K562 (cell line): ENCODE measurements around the gene ADGRB2. TPM values are rescaled to one million over a fixed set of nuclear protein-coding genes. Genes with fewer than 3 reads are reported as not detected.

Source experiments
- BCOR ChIP-seq: fragments of 450-650 bp; IDR thresholded peaks from 2 replicates; pipeline ENCODE4 v1.6.1; 2016
- CBFA2T2 ChIP-seq: fragments of 450-650 bp; conservative IDR thresholded peaks from 2 replicates; pipeline ENCODE4 v1.6.1; 2017; ENCODE audit warnings: mild to moderate bottlenecking
- CHCHD3 ChIP-seq: fragments of 250-450 bp; sonication (Bioruptor Pico); IDR thresholded peaks from 2 replicates; pipeline ENCODE4 v2.1.2; 2022; ENCODE audit warnings: mild to moderate bottlenecking
- EWSR1 ChIP-seq: fragments of 450-650 bp; IDR thresholded peaks from 2 replicates; pipeline ENCODE4 v1.6.1; 2018; ENCODE audit warnings: borderline replicate concordance, mild to moderate bottlenecking, low read depth, moderate library complexity; ENCODE audit not compliant: partially characterized antibody
- FOXA1 ChIP-seq: fragments of 450-650 bp; IDR thresholded peaks from 2 replicates; pipeline ENCODE4 v1.6.1; 2016; ENCODE audit warnings: mild to moderate bottlenecking, borderline replicate concordance
- MCM7 ChIP-seq, 2 experiments: fragments of 450-650 bp; IDR thresholded peaks; 2 replicates each; pipeline ENCODE4 v1.6.1; 2016 to 2018
- MTA2 ChIP-seq: fragments of 450-650 bp; IDR thresholded peaks from 2 replicates; pipeline ENCODE4 v1.6.1; 2016; ENCODE audit warnings: low read depth
- NR2C1 ChIP-seq, 2 experiments: fragments of 450-650 bp; IDR thresholded peaks; 2 replicates each; pipeline ENCODE4 v1.6.1; 2017; ENCODE audit warnings: mild to moderate bottlenecking in 2 of 2, antibody characterized with exemption in 1 of 2, inconsistent platforms in 1 of 2, missing compliant biosample characterization in 1 of 2, missing genetic modification characterization in 1 of 2
- NRF1 ChIP-seq, 2 experiments: fragments of 450-650 bp; IDR thresholded peaks in 1 of 2; conservative IDR thresholded peaks in 1 of 2; 2 replicates each; pipeline ENCODE4 v1.6.1; 2014; ENCODE audit warnings: mild to moderate bottlenecking in 2 of 2
- PRPF4 ChIP-seq: fragments of 200-400 bp; formaldehyde crosslinking; IDR thresholded peaks from one replicate; pipeline ENCODE4 v1.6.1; 2017; ENCODE audit warnings: low read length, low read depth, mild to moderate bottlenecking; ENCODE audit not compliant: insufficient read depth, poor library complexity, severe bottlenecking
- PTRF ChIP-seq: fragments of 450-650 bp; IDR thresholded peaks from 2 replicates; pipeline ENCODE4 v1.6.1; 2016; ENCODE audit warnings: mild to moderate bottlenecking, missing genetic modification characterization, missing compliant biosample characterization
- RBM25 ChIP-seq: fragments of 200-400 bp; formaldehyde crosslinking; IDR thresholded peaks from 2 replicates; pipeline ENCODE4 v1.6.1; 2018; ENCODE audit warnings: low read length, low read depth, moderate library complexity; ENCODE audit not compliant: severe bottlenecking
- SMARCE1 ChIP-seq: fragments of 450-650 bp; IDR thresholded peaks from 2 replicates; pipeline ENCODE4 v1.7.1; 2016; ENCODE audit warnings: mild to moderate bottlenecking
- THRAP3 ChIP-seq: fragments of 450-650 bp; IDR thresholded peaks from 2 replicates; pipeline ENCODE4 v1.6.1; 2016; ENCODE audit warnings: mild to moderate bottlenecking, inconsistent platforms, borderline replicate concordance
- XRCC5 ChIP-seq: fragments of 200-400 bp; formaldehyde crosslinking; IDR thresholded peaks from 2 replicates; pipeline ENCODE4 v1.6.1; 2017; ENCODE audit warnings: low read depth, mild to moderate bottlenecking, low read length
- YY1 ChIP-seq, 3 experiments: IDR thresholded peaks; 2 replicates each; pipeline ENCODE4 v1.6.1; 2011; ENCODE audit warnings: low read length in 2 of 3, mild to moderate bottlenecking in 2 of 3, moderate library complexity in 2 of 3, borderline replicate concordance in 1 of 3, control low read depth in 1 of 3, low read depth in 1 of 3; ENCODE audit not compliant: insufficient read depth in 3 of 3, insufficient replicate concordance in 2 of 3, control insufficient read depth in 1 of 3, insufficient read length in 1 of 3; ENCODE audit errors: extremely low read depth in 1 of 3
- ZC3H4 ChIP-seq: sonication (generic); formaldehyde crosslinking; IDR thresholded peaks from 2 replicates; pipeline ENCODE4 v1.9.0; 2021; ENCODE audit warnings: missing genetic modification reagents, borderline replicate concordance
- ZNF140 ChIP-seq: fragments of 250-450 bp; sonication (Bioruptor Pico); IDR thresholded peaks from 2 replicates; pipeline ENCODE4 v1.8.0; 2021; ENCODE audit warnings: moderate library complexity, mild to moderate bottlenecking, inconsistent platforms
- ZNF354B ChIP-seq: fragments of 250-450 bp; sonication (Bioruptor Pico); IDR thresholded peaks from 2 replicates; pipeline ENCODE4 v1.4.0; 2020
- polyA plus RNA-seq, 8 experiments: library from polyadenylated mRNA; depleted of rRNA in 4 of 8; stranded (reverse) in 5 of 8; unstranded in 3 of 8; fragments of >200 nt; fragmentation: Nextera tagmentation in 2 of 8; fragmentation: Illumina TruSeq in 1 of 8; extraction: Ambion mirVana in 2 of 8; extraction: Trizol in 1 of 8; gene quantifications; 2 replicates each; pipeline versions ENCODE4 v1.2.1 to v1.2.3, GENCODE V29; 2011 to 2014; ENCODE audit warnings: inconsistent platforms in 1 of 8, missing spikeins in 1 of 8
- total RNA-seq, 7 experiments: library from RNA; depleted of rRNA in 6 of 7; stranded (reverse); fragments of >200 nt in 6 of 7; fragmentation: Illumina TruSeq in 2 of 7; extraction: Trizol in 2 of 7; gene quantifications; 2 replicates each; pipeline versions ENCODE4 v1.2.1 to v1.2.3, GENCODE V29; 2011 to 2021; ENCODE audit warnings: low replicate concordance in 1 of 7
- TF ChIP-seq, protein P1 (sequence below): fragments of 450-650 bp; IDR thresholded peaks from 2 replicates; pipeline ENCODE4 v1.6.1; 2018; ENCODE audit warnings: mild to moderate bottlenecking, low read depth; ENCODE audit not compliant: partially characterized antibody
- TF ChIP-seq, protein P2 (sequence below): fragments of 250-450 bp; sonication (Bioruptor Pico); IDR thresholded peaks from 2 replicates; pipeline ENCODE4 v1.6.1; 2021; ENCODE audit warnings: mild to moderate bottlenecking
- TF ChIP-seq, protein P3 (sequence below): fragments of 450-650 bp; IDR thresholded peaks from 2 replicates; pipeline ENCODE4 v1.6.1; 2016; ENCODE audit warnings: antibody characterized with exemption
- TF ChIP-seq, protein P4 (sequence below): sonication (generic); formaldehyde crosslinking; IDR thresholded peaks from 2 replicates; pipeline ENCODE4 v1.8.0; 2022; ENCODE audit warnings: mild to moderate bottlenecking, missing genetic modification reagents

The ADGRB2 gene
- total and polyA plus RNA-seq, 9 of the 15 experiments (the other 6 are each of a cell fraction or from before 2014, with no cell fraction given), result 0.04 to 0.23 (median 0.20) TPM; not detected in 2

DNA sequence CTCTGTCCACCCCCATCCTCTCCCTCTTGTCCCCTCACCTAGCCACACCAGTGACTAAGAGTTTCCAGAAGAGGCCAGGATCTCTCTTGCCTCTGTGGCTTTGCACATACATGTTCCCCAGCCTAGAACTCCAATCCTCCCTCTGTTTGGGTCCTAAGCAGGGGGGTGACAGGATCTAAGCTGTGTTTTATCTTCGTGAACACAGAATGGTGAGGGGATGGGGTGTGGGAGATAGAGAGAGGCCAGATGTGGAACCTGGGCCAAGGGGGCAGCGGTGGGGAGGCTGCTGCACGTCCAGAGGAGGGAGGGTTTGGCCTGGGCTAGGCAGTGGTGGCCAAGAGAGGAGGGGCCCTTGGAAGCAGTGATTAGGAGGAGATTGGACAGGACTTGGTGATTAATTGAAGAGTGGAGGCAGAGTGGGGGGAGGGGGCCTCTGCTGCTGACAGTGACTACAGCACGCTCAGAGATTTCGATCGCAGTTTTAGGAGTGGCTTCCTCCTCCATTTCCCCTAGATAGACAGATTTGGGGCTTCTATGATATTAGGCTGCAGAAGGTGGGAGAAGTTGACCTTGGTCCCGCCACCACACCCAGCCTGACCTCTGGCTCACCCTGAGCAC, 17.1 kb upstream of the ADGRB2 start (continued):
- TF ChIP-seq, protein P1, sequence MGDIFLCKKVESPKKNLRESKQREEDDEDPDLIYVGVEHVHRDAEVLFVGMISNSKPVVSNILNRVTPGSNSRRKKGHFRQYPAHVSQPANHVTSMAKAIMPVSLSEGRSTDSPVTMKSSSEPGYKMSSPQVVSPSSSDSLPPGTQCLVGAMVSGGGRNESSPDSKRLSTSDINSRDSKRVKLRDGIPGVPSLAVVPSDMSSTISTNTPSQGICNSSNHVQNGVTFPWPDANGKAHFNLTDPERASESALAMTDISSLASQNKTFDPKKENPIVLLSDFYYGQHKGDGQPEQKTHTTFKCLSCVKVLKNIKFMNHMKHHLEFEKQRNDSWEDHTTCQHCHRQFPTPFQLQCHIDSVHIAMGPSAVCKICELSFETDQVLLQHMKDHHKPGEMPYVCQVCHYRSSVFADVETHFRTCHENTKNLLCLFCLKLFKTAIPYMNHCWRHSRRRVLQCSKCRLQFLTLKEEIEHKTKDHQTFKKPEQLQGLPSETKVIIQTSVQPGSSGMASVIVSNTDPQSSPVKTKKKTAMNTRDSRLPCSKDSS, result no peak
- TF ChIP-seq, protein P2, sequence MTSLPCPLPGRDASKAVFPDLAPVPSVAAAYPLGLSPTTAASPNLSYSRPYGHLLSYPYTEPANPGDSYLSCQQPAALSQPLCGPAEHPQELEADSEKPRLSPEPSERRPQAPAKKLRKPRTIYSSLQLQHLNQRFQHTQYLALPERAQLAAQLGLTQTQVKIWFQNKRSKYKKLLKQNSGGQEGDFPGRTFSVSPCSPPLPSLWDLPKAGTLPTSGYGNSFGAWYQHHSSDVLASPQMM (CRISPR knock-in tag), result no peak
- no peak for TF ChIP-seq RBM25
- no peak for TF ChIP-seq CHCHD3 (CRISPR knock-in tag)
- no peak for TF ChIP-seq THRAP3
- TF ChIP-seq ZNF140 (CRISPR knock-in tag), result no peak
- TF ChIP-seq, protein P3, sequence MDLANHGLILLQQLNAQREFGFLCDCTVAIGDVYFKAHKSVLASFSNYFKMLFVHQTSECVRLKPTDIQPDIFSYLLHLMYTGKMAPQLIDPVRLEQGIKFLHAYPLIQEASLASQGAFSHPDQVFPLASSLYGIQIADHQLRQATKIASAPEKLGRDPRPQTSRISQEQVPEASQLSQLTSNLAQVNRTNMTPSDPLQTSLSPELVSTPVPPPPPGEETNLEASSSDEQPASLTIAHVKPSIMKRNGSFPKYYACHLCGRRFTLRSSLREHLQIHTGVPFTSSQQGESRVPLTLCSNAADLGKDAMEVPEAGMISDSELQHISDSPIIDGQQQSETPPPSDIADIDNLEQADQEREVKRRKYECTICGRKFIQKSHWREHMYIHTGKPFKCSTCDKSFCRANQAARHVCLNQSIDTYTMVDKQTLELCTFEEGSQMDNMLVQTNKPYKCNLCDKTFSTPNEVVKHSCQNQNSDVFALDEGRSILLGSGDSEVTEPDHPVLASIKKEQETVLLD, result no peak
- no peak for TF ChIP-seq PRPF4
- TF ChIP-seq MTA2, result peak; percentile 59
- TF ChIP-seq PTRF (tag), result no peak
- no peak for TF ChIP-seq BCOR
- TF ChIP-seq YY1 (IDR thresholded peaks at IDR 0.05; ENCODE audit: borderline replicate concordance in 1 of 3, control insufficient read depth in 1 of 3, extremely low read depth in 1 of 3, insufficient read depth in 3 of 3, insufficient read length in 1 of 3, insufficient replicate concordance in 2 of 3, low read depth in 1 of 3, low read length in 2 of 3), result no peak
- no peak for TF ChIP-seq MCM7 (IDR thresholded peaks at IDR 0.05)
- no peak for TF ChIP-seq ZNF354B (CRISPR knock-in tag)
- TF ChIP-seq SMARCE1, result peak; percentile 72; the same call in 1 of the 2 replicates
- TF ChIP-seq XRCC5, result no peak
- TF ChIP-seq, protein P4, sequence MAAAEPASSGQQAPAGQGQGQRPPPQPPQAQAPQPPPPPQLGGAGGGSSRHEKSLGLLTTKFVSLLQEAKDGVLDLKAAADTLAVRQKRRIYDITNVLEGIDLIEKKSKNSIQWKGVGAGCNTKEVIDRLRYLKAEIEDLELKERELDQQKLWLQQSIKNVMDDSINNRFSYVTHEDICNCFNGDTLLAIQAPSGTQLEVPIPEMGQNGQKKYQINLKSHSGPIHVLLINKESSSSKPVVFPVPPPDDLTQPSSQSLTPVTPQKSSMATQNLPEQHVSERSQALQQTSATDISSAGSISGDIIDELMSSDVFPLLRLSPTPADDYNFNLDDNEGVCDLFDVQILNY (CRISPR knock-in tag), result no peak
- no peak for TF ChIP-seq EWSR1
- TF ChIP-seq FOXA1, result no peak
- TF ChIP-seq NR2C1 (IDR thresholded peaks at IDR 0.05), result no peak
- no peak for TF ChIP-seq NR2C1 (tag; IDR thresholded peaks at IDR 0.05)
- no peak for TF ChIP-seq NRF1 (conservative IDR thresholded peaks at IDR 0.05 in 1 of 2, IDR thresholded peaks at IDR 0.05 in 1 of 2)
- TF ChIP-seq ZC3H4 (CRISPR knock-in tag), result no peak
- TF ChIP-seq CBFA2T2, result peak; percentile 78
